OCI-LY7 (cell line): ENCODE measurements around the gene CNN1.

ENCODE experiments used
- EZH2phosphoT487 ChIP-seq: fragments of 200-600 bp; sonication (generic); IDR thresholded peaks from 2 replicates; pipeline ENCODE4 v1.6.1; 2018; ENCODE audit warnings: low read depth, borderline replicate concordance, mild to moderate bottlenecking, mixed run types, antibody characterized with exemption, low read length, moderate library complexity, mixed read lengths
- TF ChIP-seq, protein P1 (sequence below): fragments of 200-600 bp; sonication (generic); conservative IDR thresholded peaks from 2 replicates; pipeline ENCODE4 v1.5.1; 2014; ENCODE audit warnings: mild to moderate bottlenecking, antibody characterized with exemption, low read length, moderate library complexity, mixed read lengths

DNA sequence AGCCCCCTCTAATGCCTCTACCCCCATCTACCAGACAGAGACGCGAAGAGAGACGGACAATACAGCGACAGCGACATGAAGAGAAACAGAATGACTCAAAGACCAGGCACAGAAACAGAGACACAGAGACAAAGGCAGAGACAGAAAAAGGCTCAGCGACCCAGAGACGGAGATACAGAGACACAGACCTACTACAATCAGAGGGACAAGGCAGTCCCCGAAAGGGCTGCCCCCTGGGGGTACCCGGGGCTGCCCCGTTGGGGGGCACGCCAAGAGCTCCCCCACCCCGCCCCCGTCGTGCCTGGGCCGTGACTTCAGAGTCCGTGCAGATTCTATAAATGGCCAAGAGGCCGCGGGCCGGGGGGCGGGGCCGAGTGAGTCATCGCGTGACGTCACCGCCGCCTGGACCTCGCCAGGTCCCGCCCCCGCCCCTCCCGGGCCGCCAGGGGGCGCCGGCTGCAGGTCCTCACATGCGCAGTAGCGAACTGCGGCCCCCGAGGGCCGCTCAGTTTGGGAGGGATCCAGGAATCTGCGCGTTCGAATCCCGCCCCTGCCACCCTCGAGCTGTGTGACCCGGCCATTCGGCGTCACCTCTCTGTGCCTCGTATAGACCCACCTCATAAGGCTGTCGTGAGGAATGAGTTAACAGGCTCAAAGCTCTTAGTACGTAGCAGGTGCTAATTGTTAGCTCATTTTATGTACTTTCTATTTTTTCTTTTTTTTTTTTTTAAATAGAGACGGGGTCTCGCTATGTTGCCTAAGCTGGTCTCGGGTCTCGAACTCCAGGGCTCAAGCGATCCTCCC lies 2.7 kb upstream of the CNN1 start:
- TF ChIP-seq, protein P1, sequence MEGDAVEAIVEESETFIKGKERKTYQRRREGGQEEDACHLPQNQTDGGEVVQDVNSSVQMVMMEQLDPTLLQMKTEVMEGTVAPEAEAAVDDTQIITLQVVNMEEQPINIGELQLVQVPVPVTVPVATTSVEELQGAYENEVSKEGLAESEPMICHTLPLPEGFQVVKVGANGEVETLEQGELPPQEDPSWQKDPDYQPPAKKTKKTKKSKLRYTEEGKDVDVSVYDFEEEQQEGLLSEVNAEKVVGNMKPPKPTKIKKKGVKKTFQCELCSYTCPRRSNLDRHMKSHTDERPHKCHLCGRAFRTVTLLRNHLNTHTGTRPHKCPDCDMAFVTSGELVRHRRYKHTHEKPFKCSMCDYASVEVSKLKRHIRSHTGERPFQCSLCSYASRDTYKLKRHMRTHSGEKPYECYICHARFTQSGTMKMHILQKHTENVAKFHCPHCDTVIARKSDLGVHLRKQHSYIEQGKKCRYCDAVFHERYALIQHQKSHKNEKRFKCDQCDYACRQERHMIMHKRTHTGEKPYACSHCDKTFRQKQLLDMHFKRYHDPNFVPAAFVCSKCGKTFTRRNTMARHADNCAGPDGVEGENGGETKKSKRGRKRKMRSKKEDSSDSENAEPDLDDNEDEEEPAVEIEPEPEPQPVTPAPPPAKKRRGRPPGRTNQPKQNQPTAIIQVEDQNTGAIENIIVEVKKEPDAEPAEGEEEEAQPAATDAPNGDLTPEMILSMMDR: peak; percentile 91
- no peak for TF ChIP-seq EZH2phosphoT487
